Ectodermal cell (in vitro differentiated cells): Measurements from ENCODE around the gene ZNF74.

Source experiments
- H3K27ac ChIP-seq: 2 replicates; pipeline ENCODE4 v1.7.0; 2013; ENCODE audit warnings: mild to moderate bottlenecking, low read depth, low read length; ENCODE audit not compliant: insufficient read depth, poor library complexity, severe bottlenecking
- H3K27me3 ChIP-seq: 2 replicates; pipeline ENCODE4 v1.7.0; 2013; ENCODE audit warnings: mild to moderate bottlenecking, low read length; ENCODE audit not compliant: insufficient read depth, control insufficient read depth, poor library complexity, severe bottlenecking
- H3K36me3 ChIP-seq: one replicate; pipeline ENCODE4 v1.7.0; 2013; ENCODE audit warnings: low read length; ENCODE audit not compliant: control insufficient read depth, insufficient read depth
- H3K4me1 ChIP-seq: one replicate; pipeline ENCODE4 v1.7.0; 2013; ENCODE audit warnings: low read length; ENCODE audit not compliant: control insufficient read depth, insufficient read depth
- H3K4me3 ChIP-seq: 2 replicates; pipeline ENCODE4 v1.7.0; 2013; ENCODE audit warnings: low read depth, low read length, control low read depth; ENCODE audit not compliant: insufficient read depth
- H3K9me3 ChIP-seq: 2 replicates; pipeline ENCODE4 v1.7.0; 2013; ENCODE audit warnings: mild to moderate bottlenecking, low read length, moderate library complexity; ENCODE audit not compliant: control insufficient read depth
- WGBS, 2 experiments: methylation state at CpG; one replicate each; pipeline ENCODE4 v1.1.7; 2013; ENCODE audit warnings: missing lambda C conversion rate in 2 of 2; 5-methylcytosine and 5-hydroxymethylcytosine counted together

ZNF74 gene

DNA sequence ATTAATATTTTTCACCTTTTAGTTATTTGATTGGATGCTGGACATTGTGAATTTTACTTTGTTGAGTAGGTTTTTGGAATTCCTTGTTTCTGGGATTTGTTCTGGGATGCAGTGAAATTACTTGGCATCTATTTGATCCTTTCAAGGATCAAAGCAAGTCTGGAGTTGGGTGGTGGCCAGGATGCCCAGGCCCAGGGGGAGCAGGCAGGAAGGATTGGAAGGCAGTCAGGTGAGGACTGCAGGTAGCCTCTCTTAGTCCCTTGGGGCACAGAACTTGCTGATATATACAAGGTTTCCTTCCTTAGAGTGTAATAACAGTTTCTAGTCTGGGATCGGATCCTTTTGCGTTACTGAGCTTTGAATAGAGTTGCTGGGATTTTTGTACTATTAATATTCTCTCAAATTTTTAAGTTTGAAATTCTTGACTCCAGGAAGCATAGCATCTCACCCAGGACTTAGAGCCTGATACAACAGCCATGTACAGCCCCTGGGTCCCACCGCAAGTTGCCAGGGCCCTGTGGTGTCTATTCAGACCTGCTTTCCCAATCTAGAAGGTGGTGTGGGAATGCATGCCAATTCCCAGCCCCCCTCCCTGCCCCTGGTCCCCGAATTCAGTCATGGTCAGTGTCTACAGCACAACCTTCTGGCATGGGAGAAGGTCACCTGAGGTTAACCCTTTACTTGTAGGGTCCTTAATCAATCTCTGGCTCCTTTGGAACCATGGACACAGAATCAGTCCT is 6.1 kb downstream of the ZNF74 start:
- H3K27me3 ChIP-seq, result no peaks in the 10 kb centered on the region
- peaks cover 7% of the 10 kb centered on the region for H3K4me1 ChIP-seq
- H3K4me3 ChIP-seq, result no peak overlapping the region
- 74 to 86% methylated on average over 2 of the region's 4 CpGs for WGBS, 2 experiments
- no peak overlapping the region for H3K27ac ChIP-seq
- H3K36me3 ChIP-seq, result peaks cover 11% of the 10 kb centered on the region
- no peaks in the 10 kb centered on the region for H3K9me3 ChIP-seq

GRCh38 chr22:20400606-20401375 is 6.8 kb downstream of the ZNF74 start:
- no peaks in the 10 kb centered on the region for H3K27me3 ChIP-seq
- H3K27ac ChIP-seq, result no peak overlapping the region
- no peak overlapping the region for H3K4me3 ChIP-seq
- 94 to 96% methylated on average over 15 of the region's 15 CpGs for WGBS, 2 experiments
- peaks cover 13% of the 10 kb centered on the region for H3K36me3 ChIP-seq
- no peaks in the 10 kb centered on the region for H3K4me1 ChIP-seq
- H3K9me3 ChIP-seq, result no peaks in the 10 kb centered on the region

DNA sequence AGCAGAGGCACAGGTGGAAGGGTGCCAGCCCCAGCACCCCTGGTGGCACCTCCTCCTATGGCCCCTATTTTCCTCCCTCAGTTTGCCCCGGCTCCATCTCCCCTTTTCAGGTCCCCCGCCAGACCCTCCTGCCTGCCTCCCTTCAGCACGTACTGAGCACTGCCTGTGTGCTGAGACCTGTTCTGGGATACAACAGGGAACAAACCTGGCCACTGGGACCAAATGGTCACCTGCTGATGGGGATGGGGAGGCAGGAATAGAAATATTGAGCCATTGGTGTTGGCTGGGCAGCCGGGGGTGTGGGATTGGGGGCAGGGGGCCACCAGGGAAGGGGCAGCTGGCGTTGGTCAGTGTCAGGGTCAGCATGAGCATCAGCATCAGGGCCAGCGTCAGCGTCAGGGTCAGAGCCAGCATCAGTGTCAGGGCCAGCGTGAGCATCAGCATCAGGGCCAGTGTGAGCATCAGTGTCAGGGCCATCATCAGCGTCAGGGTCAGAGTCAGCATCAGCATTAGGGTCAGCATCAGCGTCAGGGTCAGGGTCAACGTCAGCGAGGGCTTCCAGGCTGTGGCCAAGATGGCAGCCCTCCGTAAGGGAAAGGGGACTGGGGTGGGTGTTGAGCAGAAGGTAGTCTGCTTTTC is 7.5 kb downstream of the ZNF74 start:
- Histone ChIP-seq H3K36me3 (peaks cover 19% of the 10 kb centered on the region), H3K27ac (no peak overlapping the region), H3K4me1 (no peaks in the 10 kb centered on the region)

DNA sequence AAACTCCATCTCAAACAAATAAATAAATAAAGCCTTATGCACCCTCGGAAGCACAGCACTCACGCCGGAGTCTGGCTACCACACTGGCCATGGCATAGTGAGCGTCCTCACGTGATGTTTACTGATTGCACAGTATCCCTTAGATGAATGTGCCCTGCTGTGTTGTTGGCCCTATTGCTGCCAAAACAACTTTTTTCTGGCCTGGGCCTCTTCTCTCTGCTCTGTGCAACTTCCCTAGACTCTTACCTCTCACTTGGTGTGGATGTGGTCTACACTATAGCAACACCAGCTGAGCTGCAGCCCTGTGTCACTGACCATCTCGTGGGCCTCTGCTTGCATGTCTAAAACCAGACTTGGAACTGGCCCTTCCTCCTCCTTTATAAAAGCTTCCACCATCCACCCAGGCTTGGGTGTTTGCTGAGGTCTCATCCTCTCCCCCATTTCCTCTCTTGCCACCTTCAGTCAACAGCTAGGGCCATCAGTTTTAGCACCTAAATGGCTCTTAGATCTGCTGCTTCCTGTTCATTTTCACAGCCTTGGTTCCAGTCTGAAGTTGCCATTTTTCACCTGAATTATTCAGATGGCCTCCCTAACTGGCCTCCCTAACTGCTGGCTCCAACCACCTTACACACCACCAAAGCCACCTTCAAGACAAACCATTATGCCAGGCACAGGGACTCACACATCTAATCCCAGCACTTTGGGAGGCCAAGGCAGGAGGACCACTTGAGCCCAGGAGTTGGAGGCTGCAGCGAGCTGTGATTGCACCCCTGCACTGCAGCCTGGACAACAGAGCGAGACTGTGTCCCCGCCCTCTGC is 9.2 kb downstream of the ZNF74 start:
- 93 to 97% methylated on average over 9 of the region's 9 CpGs for WGBS, 2 experiments
- Histone ChIP-seq H3K27ac (no peak overlapping the region), H3K36me3 (peaks cover 33% of the 10 kb centered on the region), H3K9me3 (no peaks in the 10 kb centered on the region), H3K27me3 (no peaks in the 10 kb centered on the region), H3K4me1 (no peaks in the 10 kb centered on the region), H3K4me3 (no peak overlapping the region)

More for the DNA sequence above, 7.5 kb downstream of the ZNF74 start:
- WGBS, 2 experiments, result 95 to 97% methylated on average over 13 of the region's 13 CpGs
- H3K27me3 ChIP-seq, result no peaks in the 10 kb centered on the region
- no peak overlapping the region for H3K4me3 ChIP-seq
- H3K9me3 ChIP-seq, result no peaks in the 10 kb centered on the region

- Histone ChIP-seq H3K36me3 (peaks cover 33% of the 10 kb centered on the region), H3K4me3 (no peak overlapping the region), H3K9me3 (no peaks in the 10 kb centered on the region), H3K27ac (no peak overlapping the region), H3K27me3 (no peaks in the 10 kb centered on the region), H3K4me1 (no peaks in the 10 kb centered on the region)
- 96% methylated on average over 6 of the region's 6 CpGs for WGBS, 2 experiments
Observed at GRCh38 chr22:20403779-20404140, 9.8 kb downstream of the ZNF74 start.

GRCh38 chr22:20404881-20405280 is 10.9 kb downstream of the ZNF74 start:
- peaks cover 33% of the 10 kb centered on the region for H3K36me3 ChIP-seq
- 93 to 95% methylated on average over 18 of the region's 18 CpGs for WGBS, 2 experiments
- H3K27ac ChIP-seq, result no peak overlapping the region
- H3K27me3 ChIP-seq, result no peaks in the 10 kb centered on the region
- H3K4me1 ChIP-seq, result no peaks in the 10 kb centered on the region
- H3K9me3 ChIP-seq, result no peaks in the 10 kb centered on the region
- H3K4me3 ChIP-seq, result no peak overlapping the region

GRCh38 chr22:20405291-20405930 is 11.5 kb downstream of the ZNF74 start:
- Histone ChIP-seq H3K27me3 (no peaks in the 10 kb centered on the region), H3K4me1 (no peaks in the 10 kb centered on the region), H3K9me3 (no peaks in the 10 kb centered on the region), H3K36me3 (peaks cover 33% of the 10 kb centered on the region), H3K27ac (no peak overlapping the region), H3K4me3 (no peak overlapping the region)
- WGBS, 2 experiments, result 96% methylated on average over 45 of the region's 45 CpGs

DNA sequence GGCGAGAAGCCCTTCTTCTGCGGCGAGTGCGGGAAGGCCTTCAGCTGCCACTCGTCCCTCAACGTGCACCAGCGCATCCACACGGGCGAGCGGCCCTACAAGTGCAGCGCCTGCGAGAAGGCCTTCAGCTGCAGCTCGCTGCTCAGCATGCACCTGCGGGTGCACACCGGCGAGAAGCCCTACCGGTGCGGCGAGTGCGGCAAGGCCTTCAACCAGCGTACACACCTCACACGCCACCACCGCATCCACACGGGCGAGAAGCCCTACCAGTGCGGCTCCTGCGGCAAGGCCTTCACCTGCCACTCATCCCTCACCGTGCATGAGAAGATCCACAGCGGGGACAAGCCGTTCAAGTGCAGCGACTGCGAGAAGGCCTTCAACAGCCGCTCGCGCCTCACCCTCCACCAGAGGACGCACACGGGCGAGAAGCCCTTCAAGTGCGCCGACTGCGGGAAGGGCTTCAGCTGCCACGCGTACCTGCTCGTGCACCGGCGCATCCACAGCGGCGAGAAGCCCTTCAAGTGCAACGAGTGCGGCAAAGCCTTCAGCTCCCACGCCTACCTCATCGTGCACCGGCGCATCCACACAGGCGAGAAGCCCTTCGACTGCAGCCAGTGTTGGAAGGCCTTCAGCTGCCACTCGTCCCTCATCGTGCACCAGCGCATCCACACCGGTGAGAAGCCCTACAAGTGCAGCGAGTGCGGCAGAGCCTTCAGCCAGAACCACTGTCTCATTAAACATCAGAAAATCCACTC is 12.2 kb downstream of the ZNF74 start:
- no peak overlapping the region for H3K4me3 ChIP-seq
- no peaks in the 10 kb centered on the region for H3K9me3 ChIP-seq
- no peak overlapping the region for H3K27ac ChIP-seq
- H3K36me3 ChIP-seq, result peaks cover 33% of the 10 kb centered on the region
- no peaks in the 10 kb centered on the region for H3K27me3 ChIP-seq
- H3K4me1 ChIP-seq, result no peaks in the 10 kb centered on the region
- 96 to 97% methylated on average over 62 of the region's 62 CpGs for WGBS, 2 experiments
